HFFc6 (cell line): Measurements from ENCODE around the gene VSIR. TPM values are rescaled to one million over a fixed set of nuclear protein-coding genes. Genes with fewer than 3 reads are reported as not detected.

Experiments
- DNase-seq: peaks from one replicate; pipeline ENCODE4 v3.0.0-alpha.2; 2018
- H3K27ac Mint-ChIP-seq: 2 replicates; pipeline ENCODE4 v1.8.0; 2020; ENCODE audit warnings: mild to moderate bottlenecking, mixed read lengths
- H3K27me3 Mint-ChIP-seq: 2 replicates; pipeline ENCODE4 v1.8.0; 2021; ENCODE audit warnings: mild to moderate bottlenecking, moderate library complexity, mixed read lengths; ENCODE audit not compliant: insufficient read depth
- H3K36me3 Mint-ChIP-seq: 2 replicates; pipeline ENCODE4 v1.8.0; 2021; ENCODE audit warnings: low read depth, mixed read lengths
- H3K4me1 Mint-ChIP-seq: 2 replicates; pipeline ENCODE4 v1.8.0; 2020; ENCODE audit warnings: low read depth, mixed read lengths
- H3K4me3 Mint-ChIP-seq: 2 replicates; pipeline ENCODE4 v1.8.0; 2020; ENCODE audit warnings: mild to moderate bottlenecking, moderate library complexity, mixed read lengths
- H3K9me3 Mint-ChIP-seq: 2 replicates; pipeline ENCODE4 v1.8.0; 2020; ENCODE audit warnings: mild to moderate bottlenecking, mixed read lengths
- CTCF ChIP-seq: fragments of 200-600 bp; sonication (generic); IDR thresholded peaks from 2 replicates; pipeline ENCODE4 v1.5.0; 2021; ENCODE audit warnings: antibody characterized with exemption, mild to moderate bottlenecking
- total RNA-seq, 6 experiments: library from RNA; stranded (reverse); fragmentation: NEBNext Ultra II Directional; extraction: Animal tissue kit (Norgen Biotek cat#: 25700); gene quantifications; 2 replicates in 1 of 6; 3 replicates in 5 of 6; pipeline ENCODE4 v1.2.3, GENCODE V29; 2021

VSIR gene
- total RNA-seq, 6 experiments from 2014 or later, result 24.3 to 36.2 (median 29.0) TPM

GRCh38 chr10:71818674-71819260 lies 45.4 kb upstream of the VSIR start:
- no peak for DNase-seq
- H3K27ac Mint-ChIP-seq, result no peak overlapping the region
- H3K4me3 Mint-ChIP-seq, result no peak overlapping the region
- peaks cover 24% of the 10 kb centered on the region for H3K36me3 Mint-ChIP-seq
- no peak for TF ChIP-seq CTCF
- H3K9me3 Mint-ChIP-seq, result no peaks in the 10 kb centered on the region
- H3K4me1 Mint-ChIP-seq, result peaks cover 9% of the 10 kb centered on the region; the same call in 1 of the 2 replicates
- no peaks in the 10 kb centered on the region for H3K27me3 Mint-ChIP-seq

DNA sequence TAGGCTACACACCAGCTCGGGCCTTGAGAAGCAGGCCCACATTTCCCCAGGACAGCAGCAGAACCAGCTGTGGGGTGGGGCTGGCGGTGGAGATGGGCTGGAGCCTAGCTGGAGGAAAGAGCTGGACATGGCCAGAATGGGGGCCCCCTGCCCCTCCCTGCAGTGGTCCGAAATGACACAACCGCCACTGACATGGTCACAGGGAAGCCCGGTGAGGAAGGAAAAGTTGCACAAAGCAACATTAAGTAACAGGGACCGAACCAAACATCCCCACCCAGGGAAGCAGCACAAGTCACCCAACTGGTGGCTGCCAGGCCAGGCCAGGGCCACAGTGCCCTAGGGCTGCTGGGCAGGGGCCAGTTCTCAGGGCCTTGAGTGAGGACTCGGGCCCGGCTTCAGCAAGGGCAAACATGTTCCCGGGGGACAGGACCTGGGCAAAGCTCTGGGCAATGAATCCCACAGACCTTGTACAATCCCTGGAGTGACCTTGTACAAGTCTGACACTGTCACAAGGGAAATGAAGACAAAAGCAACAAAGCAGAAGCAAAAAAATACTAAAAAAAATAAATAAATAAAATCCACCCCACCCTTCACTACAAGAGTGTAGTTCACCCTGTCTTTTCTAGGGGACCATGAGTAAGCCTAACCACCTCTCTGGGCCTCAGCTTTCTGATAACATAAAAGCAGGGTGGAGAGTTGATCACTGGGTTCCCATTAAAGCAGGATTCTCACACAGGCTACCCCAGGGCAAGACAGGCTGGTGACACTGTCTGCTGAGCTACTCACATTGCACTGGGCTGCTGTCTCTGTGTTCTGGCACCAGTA lies 44.7 kb upstream of the VSIR start:
- no peak for TF ChIP-seq CTCF

DNA sequence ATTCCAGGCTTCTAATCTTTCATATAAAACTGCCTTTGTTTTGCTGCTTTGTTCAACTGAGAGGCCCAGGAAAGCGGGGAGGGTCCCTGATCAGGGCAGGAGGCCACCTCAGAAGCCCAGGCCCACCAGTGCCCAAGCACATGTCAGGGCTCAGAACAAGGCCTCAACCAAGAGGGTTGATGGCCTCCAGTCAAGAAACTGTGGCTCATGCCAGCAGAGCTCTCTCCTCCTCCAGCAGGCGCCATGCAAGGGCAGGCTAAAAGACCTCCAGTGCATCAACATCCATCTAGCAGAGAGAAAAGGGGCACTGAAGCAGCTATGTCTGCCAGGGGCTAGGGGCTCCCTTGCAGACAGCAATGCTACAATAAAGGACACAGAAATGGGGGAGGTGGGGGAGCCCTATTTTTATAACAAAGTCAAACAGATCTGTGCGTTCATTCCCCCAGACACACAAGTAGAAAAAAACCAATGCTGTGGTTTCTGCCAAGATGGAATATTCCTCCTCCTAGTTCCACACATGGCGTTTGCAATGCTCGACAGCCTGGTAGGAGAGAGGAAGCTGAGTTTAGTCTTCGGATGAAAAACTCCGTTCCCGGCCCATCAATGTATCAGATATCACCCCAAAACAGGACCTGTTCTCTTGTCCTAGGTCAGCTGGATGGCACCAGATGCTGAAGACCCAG lies 43.8 kb upstream of the VSIR start:
- H3K9me3 Mint-ChIP-seq, result no peaks in the 10 kb centered on the region
- no peak for TF ChIP-seq CTCF
- H3K4me1 Mint-ChIP-seq, result peaks cover 2% of the 10 kb centered on the region; the same call in 1 of the 2 replicates
- H3K36me3 Mint-ChIP-seq, result peaks cover 18% of the 10 kb centered on the region
- no peak overlapping the region for H3K27ac Mint-ChIP-seq
- peaks cover 3% of the 10 kb centered on the region; the same call in 1 of the 2 replicates for H3K27me3 Mint-ChIP-seq
- H3K4me3 Mint-ChIP-seq, result no peak overlapping the region
- no peak for DNase-seq

More for the DNA sequence above, 44.7 kb upstream of the VSIR start:
- Mint-ChIP-seq H3K9me3 (no peaks in the 10 kb centered on the region), H3K27me3 (no peaks in the 10 kb centered on the region), H3K4me3 (no peak overlapping the region), H3K4me1 (peaks cover 9% of the 10 kb centered on the region; the same call in 1 of the 2 replicates), H3K36me3 (peaks cover 19% of the 10 kb centered on the region), H3K27ac (no peak overlapping the region)
- no peak for DNase-seq

GRCh38 chr10:71816421-71816851 lies 43.1 kb upstream of the VSIR start:
- peaks cover 11% of the 10 kb centered on the region for H3K36me3 Mint-ChIP-seq
- no peak overlapping the region for H3K4me3 Mint-ChIP-seq

More at GRCh38 chr10:71816421-71816851, 43.1 kb upstream of the VSIR start:
- H3K9me3 Mint-ChIP-seq, result no peaks in the 10 kb centered on the region
- TF ChIP-seq CTCF, result no peak
- no peak for DNase-seq
- H3K27ac Mint-ChIP-seq, result no peak overlapping the region
- H3K4me1 Mint-ChIP-seq, result no peaks in the 10 kb centered on the region; the same call in 1 of the 2 replicates
- peaks cover 5% of the 10 kb centered on the region; the same call in 1 of the 2 replicates for H3K27me3 Mint-ChIP-seq
